Uterus (tissue), 2 donors: Measurements from ENCODE around the gene SETD1A.

Experiments
- CTCF ChIP-seq, 4 experiments: fragments of 200-600 bp in 2 of 4; fragments of 450-650 bp in 2 of 4; sonication (generic) in 2 of 4; IDR thresholded peaks; one replicate each; pipeline ENCODE4 v1.5.1; 2016 to 2019; ENCODE audit warnings: antibody characterized with exemption in 4 of 4, mild to moderate bottlenecking in 2 of 4, moderate library complexity in 1 of 4
- POLR2A ChIP-seq, 2 donors: fragments of 450-650 bp; IDR thresholded peaks; one replicate each; pipeline ENCODE4 v1.6.1; 2016; ENCODE audit warnings: antibody characterized with exemption in 2 of 2, mild to moderate bottlenecking in 1 of 2, moderate library complexity in 1 of 2

- TF ChIP-seq CTCF (IDR thresholded peaks at IDR 0.05) (no peak), POLR2A (IDR thresholded peaks at IDR 0.05) (no peak)
Observed at GRCh38 chr16:30927789-30928378, 29.7 kb upstream of the SETD1A start.
